CD4-positive, alpha-beta T cell treated with Interleukin-4 for 1 hour (primary cell): ENCODE data around the gene UGGT2.
A peak's percentile ranks its signal among the peaks of the same experiment; 100 is the strongest.
"Not testable (repeated sequence)": the region's sequence is repeated elsewhere in the genome, so short reads cannot be mapped to it uniquely, and the experiment has no call there.

Experiments
- DNase-seq, 2 donors: peaks; one replicate each; pipeline ENCODE4 v3.0.0-alpha.2; 2020 to 2022

Gene UGGT2

DNA sequence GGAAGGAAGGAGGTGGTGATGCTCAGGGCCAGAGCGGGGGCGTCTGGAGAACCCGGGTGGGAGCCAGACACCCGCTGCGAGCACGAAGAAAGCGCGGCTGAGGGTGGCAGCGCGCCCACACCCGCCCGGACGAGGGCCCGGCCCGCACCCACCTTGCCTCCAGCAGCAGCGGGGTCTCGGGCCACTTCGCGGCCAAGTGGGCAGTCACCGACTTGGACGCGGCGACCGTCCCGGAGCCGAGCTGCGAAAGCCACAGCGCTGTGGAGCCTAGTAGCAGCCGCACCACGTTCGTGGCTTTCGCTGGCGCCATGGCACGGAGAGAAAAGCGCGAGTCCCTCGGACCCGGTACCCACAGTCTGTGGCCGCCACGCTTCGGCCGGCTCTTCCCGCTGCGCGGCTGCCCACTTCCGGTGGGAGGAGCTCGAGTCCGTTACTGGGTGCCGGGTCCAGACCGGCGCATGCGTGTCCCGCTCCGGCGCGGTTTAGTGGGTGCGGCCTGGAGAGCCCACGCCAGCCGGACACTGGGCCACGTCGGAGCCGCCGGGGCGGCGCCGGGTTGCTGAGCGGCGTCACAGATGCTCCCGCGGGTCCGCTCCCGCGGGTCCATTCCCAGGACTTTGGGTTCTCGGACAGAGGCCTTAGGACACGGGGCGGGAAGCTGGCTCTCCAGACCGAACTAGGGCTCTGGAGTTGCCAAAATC, at the start of gene UGGT2:
Gene UGGT2 (minus strand): TSS at position 399 of the 701 bp plus-strand sequence. CDS start 89 bp downstream, at position 310.
- peak; percentile 20 to 72 for DNase-seq

- DNase-seq = no peak
These were observed 47.4 kb upstream of the UGGT2 start for GRCh38 chr13:96100457-96101220.

DNA sequence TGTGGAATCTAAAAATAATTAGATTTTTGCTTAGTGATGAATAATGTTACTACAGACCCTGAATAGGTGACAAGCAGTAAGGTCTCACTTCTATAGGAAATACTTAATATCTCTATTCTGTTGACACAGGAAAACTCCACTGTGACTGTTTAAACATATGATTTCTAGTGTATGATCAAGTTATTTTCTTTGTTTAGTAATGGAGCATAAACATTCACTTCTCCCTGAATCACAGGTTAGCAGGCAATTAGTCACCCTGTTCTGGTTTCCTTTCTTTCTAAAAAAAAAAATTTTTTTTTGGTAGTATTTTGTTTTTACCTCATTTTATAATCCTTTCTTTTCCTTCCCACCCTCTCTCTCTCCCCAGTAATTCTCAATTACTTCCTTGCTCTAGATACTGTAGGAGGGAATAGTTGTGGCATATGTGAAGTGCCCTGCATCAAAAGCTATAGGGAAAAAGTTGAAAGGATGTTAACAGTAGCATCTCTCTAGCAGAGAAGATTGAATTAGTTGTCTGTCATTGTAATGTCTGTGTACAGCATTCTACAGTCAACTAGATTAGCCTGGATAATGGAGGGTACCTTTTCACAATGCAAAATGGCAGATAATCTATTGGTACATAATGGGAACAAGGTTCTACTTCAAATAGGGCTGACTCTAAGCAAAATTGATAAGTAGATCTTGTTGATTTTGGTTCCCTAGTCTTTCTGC, 40.2 kb upstream of the UGGT2 start:
- DNase-seq = no peak

DNA sequence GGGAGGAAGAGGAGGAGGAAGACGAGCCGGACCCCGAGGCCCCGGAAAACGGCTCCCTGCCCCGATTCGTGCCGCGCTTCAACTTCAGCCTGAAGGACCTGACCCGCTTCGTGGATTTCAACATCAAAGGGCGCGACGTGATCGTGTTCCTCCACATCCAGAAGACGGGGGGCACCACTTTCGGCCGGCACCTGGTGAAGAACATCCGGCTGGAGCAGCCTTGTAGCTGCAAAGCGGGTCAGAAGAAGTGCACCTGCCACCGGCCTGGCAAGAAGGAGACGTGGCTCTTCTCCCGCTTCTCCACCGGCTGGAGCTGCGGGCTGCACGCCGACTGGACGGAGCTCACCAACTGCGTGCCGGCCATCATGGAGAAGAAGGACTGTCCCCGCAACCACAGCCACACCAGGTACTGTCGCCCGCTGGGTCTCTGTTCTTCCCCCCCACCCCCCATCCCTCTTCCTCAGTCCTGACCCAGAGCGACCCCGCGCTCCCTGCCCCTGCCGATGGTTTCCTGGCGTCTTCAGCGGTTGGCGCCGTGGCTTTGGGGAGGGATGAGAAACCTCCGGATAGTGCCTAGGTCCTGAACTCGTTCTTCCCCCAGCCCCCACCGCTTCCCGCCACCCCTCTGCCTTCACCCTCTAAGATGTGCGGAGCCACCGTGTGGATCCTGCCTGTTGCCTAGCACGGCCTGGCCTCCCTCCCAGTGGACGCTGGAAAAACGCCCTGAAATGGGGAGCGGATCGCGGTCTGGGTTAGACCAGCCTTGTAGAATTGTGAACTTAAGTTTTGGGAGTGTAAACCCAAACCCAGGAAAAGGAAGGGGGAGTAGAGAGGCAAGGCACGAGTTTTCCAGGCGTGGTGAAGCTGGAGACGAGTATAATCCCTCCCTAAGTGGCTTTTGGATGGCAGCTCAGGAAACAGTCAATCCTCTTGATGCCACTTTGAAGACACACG, 38.2 kb upstream of the UGGT2 start:
- DNase-seq = no peak

DNA sequence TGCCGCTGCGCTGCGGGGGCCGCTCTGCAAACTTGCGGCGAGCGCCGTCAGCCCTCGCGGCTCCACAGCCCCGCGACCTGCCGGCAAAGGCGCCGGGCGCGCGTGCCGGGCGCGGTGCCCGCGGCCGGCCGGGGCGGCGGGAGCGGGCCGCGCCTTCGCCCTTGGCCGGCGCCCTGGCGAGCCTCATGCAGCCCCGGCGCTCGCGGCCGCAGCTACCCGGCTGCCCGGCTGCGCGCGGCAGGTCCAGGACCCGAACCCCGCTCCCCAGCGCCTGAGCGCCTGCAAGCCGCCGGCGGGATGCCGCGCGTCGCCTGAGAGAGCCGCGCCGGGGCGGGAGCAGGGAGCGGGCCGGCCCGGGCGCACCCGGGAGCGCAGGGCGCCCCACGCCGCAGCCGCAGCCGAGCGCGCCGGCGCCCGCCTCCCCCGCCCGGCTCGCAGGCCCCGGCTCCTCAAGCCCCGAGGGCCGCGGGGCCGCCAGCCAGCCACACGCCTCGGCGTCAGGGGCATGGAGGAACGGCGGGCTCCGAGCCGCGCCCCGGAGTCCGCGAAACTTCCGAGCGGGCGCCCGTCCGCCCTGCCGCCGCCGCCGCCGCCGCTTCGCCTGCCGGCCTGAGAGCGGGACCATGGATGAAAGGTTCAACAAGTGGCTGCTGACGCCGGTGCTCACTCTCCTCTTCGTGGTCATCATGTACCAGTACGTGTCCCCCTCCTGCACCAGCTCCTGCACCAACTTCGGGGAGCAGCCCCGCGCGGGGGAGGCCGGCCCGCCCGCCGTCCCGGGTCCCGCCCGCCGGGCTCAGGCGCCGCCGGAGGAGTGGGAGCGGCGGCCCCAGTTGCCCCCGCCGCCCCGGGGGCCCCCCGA, 37.3 kb upstream of the UGGT2 start:
- DNase-seq = no peak

DNA sequence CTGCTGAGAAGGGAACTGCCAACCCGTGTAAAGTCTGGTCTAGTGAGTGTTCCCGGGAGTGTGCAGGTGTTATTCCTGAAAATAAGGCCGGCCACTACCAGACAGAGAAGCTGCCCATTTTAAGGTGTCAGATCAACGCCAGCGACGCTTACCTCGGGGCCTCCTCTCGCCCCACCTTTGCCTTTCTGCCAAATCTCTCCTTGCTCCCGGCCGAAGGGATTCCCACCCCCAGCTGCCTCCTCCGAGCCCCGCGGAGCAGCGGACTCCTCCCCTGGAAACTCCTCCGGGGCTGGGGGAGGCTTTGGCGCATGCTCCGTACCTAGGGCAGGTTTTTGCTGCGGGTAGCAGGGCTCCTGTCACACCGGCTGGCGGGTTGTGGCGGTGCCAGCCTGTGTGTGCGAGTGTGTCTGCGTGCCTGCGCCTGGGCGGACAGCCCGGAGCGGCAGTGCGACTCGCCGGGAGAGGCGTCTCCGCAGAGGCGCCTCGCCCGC, 36.6 kb upstream of the UGGT2 start, which contains the start of gene HS6ST3:
Gene HS6ST3 (plus strand): TSS at position 359 of the 491 bp plus-strand sequence.
- no peak for DNase-seq

DNA sequence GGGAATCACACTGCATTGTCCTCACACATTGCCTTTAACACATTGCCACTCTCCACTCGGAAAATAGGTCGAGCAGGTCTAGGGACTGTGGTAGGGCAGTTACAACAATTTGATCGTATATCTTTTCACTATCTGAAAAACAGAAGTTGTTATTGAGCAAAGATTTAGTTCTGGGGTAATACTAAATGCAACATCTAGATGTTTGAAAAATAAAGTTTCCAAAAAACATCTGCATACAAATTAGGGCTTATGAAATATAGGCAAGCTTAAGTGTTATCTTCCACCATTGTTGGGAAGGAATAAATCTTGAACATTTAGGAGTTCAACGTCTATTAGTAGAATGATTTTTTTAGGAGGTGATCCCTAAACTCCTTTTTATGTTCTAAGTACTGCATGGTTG, 35.9 kb upstream of the UGGT2 start:
- no peak for DNase-seq

- no peak for DNase-seq
These were observed 33.5 kb upstream of the UGGT2 start for GRCh38 chr13:96086736-96087135.

DNA sequence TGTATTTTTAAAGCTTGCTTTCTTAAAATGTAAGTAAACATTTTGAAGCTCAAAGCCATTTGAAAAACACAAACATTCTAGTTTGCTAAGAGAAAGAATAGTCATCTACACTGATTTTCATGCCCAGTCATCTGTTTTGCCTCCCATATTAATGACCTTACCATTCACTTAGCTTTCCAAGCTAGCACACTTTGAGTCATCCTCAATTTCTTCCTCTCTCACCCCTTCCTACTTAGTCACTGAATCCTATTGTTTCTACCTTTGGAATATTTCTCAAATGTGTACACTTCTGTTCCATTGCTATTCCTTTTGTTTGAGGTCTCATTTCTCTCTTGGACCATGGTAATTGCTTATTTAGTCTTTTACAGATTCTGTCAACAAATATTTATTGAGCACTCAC, 29.4 kb upstream of the UGGT2 start:
- DNase-seq = no peak

GRCh38 chr13:96081888-96082287, 28.7 kb upstream of the UGGT2 start:
- no peak for DNase-seq

DNA sequence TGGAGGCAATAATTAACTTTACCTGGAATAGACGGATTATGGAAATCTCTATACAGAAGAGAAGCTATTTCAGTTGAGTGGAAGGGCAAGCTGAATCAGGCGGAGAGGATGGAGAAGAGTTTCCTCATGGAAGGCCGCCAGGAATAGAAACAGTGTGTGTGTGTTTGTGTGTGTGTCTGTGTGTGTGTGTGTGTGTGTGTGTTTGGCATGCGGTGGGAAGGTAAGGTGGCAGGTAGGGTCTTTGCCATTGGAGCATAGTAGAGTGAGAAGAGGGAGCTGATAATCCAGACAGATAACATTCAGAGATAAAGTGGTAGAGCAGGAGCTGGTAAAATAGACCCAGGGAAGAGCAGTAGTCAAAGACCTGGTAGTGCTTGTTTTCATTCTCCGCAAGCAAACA, 27.5 kb upstream of the UGGT2 start:
- DNase-seq = no peak

- DNase-seq = no peak
These were observed 22.8 kb upstream of the UGGT2 start for GRCh38 chr13:96075953-96076543.

GRCh38 chr13:96072392-96072791, 19.2 kb upstream of the UGGT2 start:
- DNase-seq = no peak

- no peak for DNase-seq
These were observed 18.3 kb upstream of the UGGT2 start for GRCh38 chr13:96071504-96071903.

- DNase-seq = no peak
These were observed 15.5 kb upstream of the UGGT2 start for GRCh38 chr13:96068729-96069128.

- DNase-seq = no peak
These were observed 12.6 kb upstream of the UGGT2 start for GRCh38 chr13:96065849-96066248.

DNA sequence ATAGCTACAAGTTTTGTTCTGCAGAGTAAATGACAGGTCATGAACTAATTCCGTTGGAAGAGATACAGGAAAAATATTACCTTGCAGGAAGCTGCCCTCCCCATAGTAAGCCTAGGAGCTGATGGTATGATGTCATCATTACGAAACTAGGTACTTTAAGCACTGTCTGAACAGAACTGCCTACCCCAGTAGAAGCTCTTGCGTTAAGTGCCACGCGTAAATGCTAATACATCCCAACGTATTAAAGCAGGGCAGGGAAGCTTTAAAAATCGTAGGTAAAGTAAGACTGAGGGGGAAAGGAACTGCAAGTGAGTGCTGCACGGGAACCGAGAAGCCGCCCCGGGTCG, 572 bp downstream of the UGGT2 start:
- no peak for DNase-seq

GRCh38 chr13:96051946-96052345, 1.3 kb downstream of the UGGT2 start:
- not testable (repeated sequence) for DNase-seq

GRCh38 chr13:96051491-96051890, 1.7 kb downstream of the UGGT2 start:
- DNase-seq = not testable (repeated sequence)

DNA sequence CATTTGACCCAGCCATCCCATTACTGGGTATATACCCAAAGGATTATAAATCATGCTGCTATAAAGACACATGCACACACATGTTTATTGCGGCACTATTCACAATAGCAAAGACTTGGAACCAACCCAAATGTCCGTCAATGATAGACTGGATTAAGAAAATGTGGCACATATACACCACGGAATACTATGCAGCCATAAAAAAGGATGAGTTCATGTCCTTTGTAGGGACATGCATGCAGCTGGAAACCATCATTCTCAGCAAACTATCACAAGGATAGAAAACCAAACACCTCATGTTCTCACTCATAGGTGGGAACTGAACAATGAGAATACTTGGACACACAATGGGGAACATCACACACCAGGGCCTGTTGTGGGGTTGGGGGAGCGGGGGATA, 2.2 kb downstream of the UGGT2 start:
- DNase-seq = not testable (repeated sequence)
